ENCODE measurements around the gene ARHGAP31.

GRCh38 chr3:119318876-119319275 lies 24.7 kb downstream of the ARHGAP31 start:
- TF ChIP-seq CTCF (conservative IDR thresholded peaks at IDR 0.05 in 1 of 2, IDR thresholded peaks at IDR 0.05 in 1 of 2; ENCODE audit: extremely low read depth in 1 of 2, insufficient read depth in 1 of 2, low read depth in 1 of 2, low read length in 2 of 2) (no peak), EZH2 (IDR thresholded peaks at IDR 0.05; ENCODE audit: borderline replicate concordance, low read length) (no peak)

Measured in mammary epithelial cell (primary cell).